ENCODE data around the gene CCL20. TPM values are rescaled to one million over a fixed set of nuclear protein-coding genes. Genes with fewer than 3 reads are reported as not detected.

CCL20 gene
- total and polyA plus RNA-seq, 2 of the 13 experiments (the other 11 are each of a cell fraction or from before 2014, with no cell fraction given): 223 to 903 TPM

DNA sequence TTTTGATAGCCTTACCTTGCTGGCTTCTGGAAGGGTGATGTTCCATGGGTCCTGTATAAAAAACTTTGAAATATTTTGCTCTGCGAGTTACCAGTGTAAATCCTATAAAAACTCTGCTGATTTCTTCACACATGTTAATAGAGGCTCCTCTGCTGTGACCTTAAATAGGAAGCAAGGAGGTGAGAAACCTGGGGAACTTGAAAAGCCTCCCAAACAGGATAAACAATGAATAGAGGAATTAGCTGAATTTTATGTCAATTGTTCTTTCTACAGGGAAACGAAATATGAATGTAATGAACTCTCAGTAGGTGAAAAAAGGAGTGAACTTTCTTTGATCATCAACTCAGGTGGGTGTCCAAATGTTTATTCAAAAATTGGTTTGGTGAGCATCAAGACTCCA lies 10.8 kb upstream of the CCL20 start:
- 31% methylated on average over 2 of the region's 2 CpGs for WGBS (ENCODE audit: low lambda C conversion rate)
- Histone ChIP-seq H3K9me3 (ENCODE audit: low read length) (no peaks in the 10 kb centered on the region), H2AFZ (ENCODE audit: low read length) (no peak overlapping the region), H3K4me1 (ENCODE audit: insufficient read depth, low read length) (peaks cover 23% of the 10 kb centered on the region), H3K36me3 (replicated peaks in 1 of 2; ENCODE audit: control insufficient read depth in 1 of 2, insufficient read depth in 2 of 2, low read length in 2 of 2) (no peaks in the 10 kb centered on the region), H3K4me2 (ENCODE audit: low read depth, low read length) (no peak overlapping the region), H3K27ac (ENCODE audit: extremely low read length, insufficient read depth, low read length) (no peak overlapping the region), H3K27me3 (ENCODE audit: control insufficient read depth in 1 of 2, insufficient read depth in 2 of 2, low read length in 2 of 2) (no peaks in the 10 kb centered on the region), H3K79me2 (ENCODE audit: insufficient read depth, low read length) (no peaks in the 10 kb centered on the region), H3K9ac (ENCODE audit: insufficient read depth, low read depth, low read length) (no peak overlapping the region), H4K20me1 (ENCODE audit: insufficient read depth, low read length) (no peaks in the 10 kb centered on the region), H3K4me3 (replicated peaks in 1 of 3; ENCODE audit: insufficient read depth in 1 of 3, low read depth in 2 of 3, low read length in 3 of 3) (no peak overlapping the region)
- BruUV-seq (replicated peaks): no TSS peak
- CTCF ChIA-PET (ENCODE audit: low intra/inter-chr PET ratio, low total read pairs): no interaction called here
- in situ Hi-C loops (cut with HindIII; ENCODE audit: extremely low pct_ligation_motif_present, low pct_unique_long_range_greater_than_20kb): no loop called here
- DNase-seq (ENCODE audit: low spot score): no peak
- ATAC-seq: no peak
- intact Hi-C loops (cut with micrococcal nuclease; ENCODE audit: unreplicated experiment): no loop called here
- POLR2A ChIA-PET: interaction anchor here (1.0 kb wide), 1 partner anchor 11 kb away, joined by 3 read pairs; the partner anchor contains the start of gene CCL20
- TF ChIP-seq ZNF562 (CRISPR knock-in tag; IDR thresholded peaks at IDR 0.05; ENCODE audit: borderline replicate concordance): no peak
- TF ChIP-seq, protein P1, sequence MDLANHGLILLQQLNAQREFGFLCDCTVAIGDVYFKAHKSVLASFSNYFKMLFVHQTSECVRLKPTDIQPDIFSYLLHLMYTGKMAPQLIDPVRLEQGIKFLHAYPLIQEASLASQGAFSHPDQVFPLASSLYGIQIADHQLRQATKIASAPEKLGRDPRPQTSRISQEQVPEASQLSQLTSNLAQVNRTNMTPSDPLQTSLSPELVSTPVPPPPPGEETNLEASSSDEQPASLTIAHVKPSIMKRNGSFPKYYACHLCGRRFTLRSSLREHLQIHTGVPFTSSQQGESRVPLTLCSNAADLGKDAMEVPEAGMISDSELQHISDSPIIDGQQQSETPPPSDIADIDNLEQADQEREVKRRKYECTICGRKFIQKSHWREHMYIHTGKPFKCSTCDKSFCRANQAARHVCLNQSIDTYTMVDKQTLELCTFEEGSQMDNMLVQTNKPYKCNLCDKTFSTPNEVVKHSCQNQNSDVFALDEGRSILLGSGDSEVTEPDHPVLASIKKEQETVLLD (CRISPR knock-in tag; IDR thresholded peaks at IDR 0.05; ENCODE audit: low read depth): no peak
- TF ChIP-seq NR2F1 (CRISPR knock-in tag; IDR thresholded peaks at IDR 0.05): no peak
- TF ChIP-seq ZNF567 (CRISPR knock-in tag; IDR thresholded peaks at IDR 0.05; ENCODE audit: borderline replicate concordance): no peak
- no peak for FAIRE-seq

DNA sequence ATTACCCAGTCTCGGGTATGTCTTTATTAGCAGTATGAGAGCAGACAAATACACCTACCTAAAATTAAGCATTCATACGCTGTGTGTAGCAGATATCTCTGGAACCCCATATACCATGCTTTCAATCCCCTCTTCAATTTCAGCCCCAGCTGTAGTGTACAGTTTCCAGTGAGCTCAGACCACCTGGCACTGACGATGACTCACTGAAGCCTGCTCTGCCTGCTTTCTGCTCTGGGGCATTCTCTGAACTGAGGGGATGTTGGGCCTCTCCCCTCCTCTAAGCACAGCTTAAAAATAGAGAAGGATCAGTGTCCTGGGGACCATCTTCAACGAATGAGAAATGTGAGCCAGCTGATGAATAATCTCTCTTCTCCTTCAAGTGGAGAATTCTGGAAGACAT lies 8.7 kb upstream of the CCL20 start:
- no peaks in the 10 kb centered on the region for H3K79me2 ChIP-seq (ENCODE audit: insufficient read depth, low read length)
- H3K36me3 ChIP-seq (replicated peaks in 1 of 2; ENCODE audit: control insufficient read depth in 1 of 2, insufficient read depth in 2 of 2, low read length in 2 of 2): no peaks in the 10 kb centered on the region
- TF ChIP-seq ZFP1 (CRISPR knock-in tag; IDR thresholded peaks at IDR 0.05): peak; percentile 96
- no peak for TF ChIP-seq ZNF749 (CRISPR knock-in tag; IDR thresholded peaks at IDR 0.05; ENCODE audit: borderline replicate concordance)
- TF ChIP-seq FOSL2 (CRISPR knock-in tag; IDR thresholded peaks at IDR 0.05): peak; percentile 60
- H3K4me3 ChIP-seq (replicated peaks in 1 of 3; ENCODE audit: insufficient read depth in 1 of 3, low read depth in 2 of 3, low read length in 3 of 3): no peak overlapping the region
- no peak for FAIRE-seq
- no peak overlapping the region for H3K9ac ChIP-seq (ENCODE audit: insufficient read depth, low read depth, low read length)
- H3K27ac ChIP-seq (ENCODE audit: extremely low read length, insufficient read depth, low read length): no peak overlapping the region
- no TSS peak for BruUV-seq (replicated peaks)
- ChIA-PET CTCF (ENCODE audit: low intra/inter-chr PET ratio, low total read pairs) (no interaction called here), POLR2A (interaction anchor here (1.3 to 2.8 kb wide), 3 partner anchors 9 to 14 kb away, joined by 3 to 21 read pairs (median 5); partner anchors contain the start of gene CCL20)
- peaks cover 7% of the 10 kb centered on the region; the same call in 1 of the 2 replicates for H3K4me1 ChIP-seq (ENCODE audit: insufficient read depth, low read length)
- H4K20me1 ChIP-seq (ENCODE audit: insufficient read depth, low read length): no peaks in the 10 kb centered on the region
- WGBS (ENCODE audit: low lambda C conversion rate): 72% methylated on average over 4 of the region's 4 CpGs
- no peak overlapping the region for H2AFZ ChIP-seq (ENCODE audit: low read length)
- H3K4me2 ChIP-seq (ENCODE audit: low read depth, low read length): no peak overlapping the region
- intact Hi-C loops (cut with micrococcal nuclease; ENCODE audit: unreplicated experiment): no loop called here
- peak; percentile 65 for ATAC-seq
- no peak for DNase-seq (ENCODE audit: low spot score)
- no peaks in the 10 kb centered on the region for H3K27me3 ChIP-seq (ENCODE audit: control insufficient read depth in 1 of 2, insufficient read depth in 2 of 2, low read length in 2 of 2)
- in situ Hi-C loops (cut with HindIII; ENCODE audit: extremely low pct_ligation_motif_present, low pct_unique_long_range_greater_than_20kb): no loop called here
- no peaks in the 10 kb centered on the region for H3K9me3 ChIP-seq (ENCODE audit: low read length)
